Lower leg skin (tissue), 4 donors: ENCODE data around the gene ECE1. TPM values are rescaled to one million over a fixed set of nuclear protein-coding genes. Genes with fewer than 3 reads are reported as not detected.

Experiments
- DNase-seq, 2 donors: peaks; one replicate each; pipeline ENCODE4 v3.0.0-alpha.2; 2019; ENCODE audit warnings: low spot score in 2 of 2
- H3K4me3 ChIP-seq: fragments of 200-600 bp; sonication (generic); 2 replicates; pipeline ENCODE4 v1.5.1; 2017; ENCODE audit warnings: mild to moderate bottlenecking, low read depth; ENCODE audit not compliant: poor library complexity, severe bottlenecking
- CTCF ChIP-seq, 3 donors: fragments of 450-650 bp; IDR thresholded peaks; one replicate each; pipeline ENCODE4 v1.5.1; 2016; ENCODE audit warnings: antibody characterized with exemption in 3 of 3, mild to moderate bottlenecking in 3 of 3, moderate library complexity in 2 of 3
- POLR2A ChIP-seq, 2 donors: fragments of 450-650 bp; IDR thresholded peaks; one replicate each; pipeline ENCODE4 v1.6.1; 2016 to 2017; ENCODE audit warnings: antibody characterized with exemption in 2 of 2, mild to moderate bottlenecking in 1 of 2, moderate library complexity in 1 of 2
- WGBS, 2 donors: methylation state at CpG; one replicate each; pipeline ENCODE4 v1.1.5; 2018; 5-methylcytosine and 5-hydroxymethylcytosine counted together
- intact Hi-C: fragments of 100-400 bp; cut with DNase I; formaldehyde crosslinking; loops from one replicate; pipeline ENCODE4 v1.15.0; 2023; ENCODE audit warnings: low total_unique reads
- total RNA-seq, 4 donors: library from RNA; depleted of rRNA; stranded (reverse); fragments of >200 nt; gene quantifications; one replicate each; pipeline ENCODE4 v1.1.0, GENCODE V29; 2016

ECE1 gene
- total RNA-seq, 4 donors from 2014 or later = 37.1 to 68.9 (median 48.3) TPM

DNA sequence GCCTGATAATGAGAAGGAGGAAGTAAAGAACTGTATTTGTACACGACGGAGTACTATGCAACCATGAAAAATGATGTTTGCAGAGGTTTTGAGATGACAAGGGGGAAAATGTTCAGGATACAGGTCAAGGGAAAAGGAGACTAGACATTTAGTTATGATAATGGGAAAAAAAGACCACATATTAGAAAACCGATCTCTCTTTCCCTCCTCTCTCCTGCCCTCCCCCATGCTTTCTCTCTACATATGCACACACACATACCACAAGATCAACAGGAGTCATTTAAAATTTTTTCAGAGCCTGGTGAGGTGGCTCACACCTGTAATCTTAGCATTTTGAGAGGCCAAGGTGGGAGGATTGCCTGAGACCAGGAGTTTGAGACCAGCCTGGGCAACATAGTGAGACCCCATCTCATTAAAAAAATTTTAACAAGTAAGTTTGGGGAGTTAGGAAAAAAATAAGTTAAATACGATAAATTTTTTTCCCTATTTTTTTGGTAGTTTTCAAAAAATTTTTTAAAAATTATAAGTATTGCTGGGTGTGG, 44.5 kb downstream of the ECE1 start:
- no peak for DNase-seq
- intact Hi-C loops = no loop called here
- H3K4me3 ChIP-seq = no peak overlapping the region
- 93 to 97% methylated on average over 4 of the region's 4 CpGs for WGBS, 2 donors
- no peak for TF ChIP-seq POLR2A (IDR thresholded peaks at IDR 0.05)
- no peak for TF ChIP-seq CTCF (IDR thresholded peaks at IDR 0.05)

GRCh38 chr1:21244986-21245687, 45.1 kb downstream of the ECE1 start:
- intact Hi-C loops = no loop called here

GRCh38 chr1:21244154-21244553, 46.1 kb downstream of the ECE1 start:
- TF ChIP-seq CTCF (IDR thresholded peaks at IDR 0.05) (no peak), POLR2A (IDR thresholded peaks at IDR 0.05) (no peak)
- peak in 1 of 2 donors; percentile 76 for DNase-seq
- H3K4me3 ChIP-seq = no peak overlapping the region
- 91 to 92% methylated on average over 10 of the region's 10 CpGs for WGBS, 2 donors
- intact Hi-C loops = no loop called here

More at GRCh38 chr1:21244986-21245687, 45.1 kb downstream of the ECE1 start:
- DNase-seq = no peak
- TF ChIP-seq CTCF (IDR thresholded peaks at IDR 0.05) (no peak), POLR2A (IDR thresholded peaks at IDR 0.05) (no peak)
- WGBS, 2 donors = 87 to 94% methylated on average over 10 to 11 of the region's 11 CpGs
- no peak overlapping the region for H3K4me3 ChIP-seq

DNA sequence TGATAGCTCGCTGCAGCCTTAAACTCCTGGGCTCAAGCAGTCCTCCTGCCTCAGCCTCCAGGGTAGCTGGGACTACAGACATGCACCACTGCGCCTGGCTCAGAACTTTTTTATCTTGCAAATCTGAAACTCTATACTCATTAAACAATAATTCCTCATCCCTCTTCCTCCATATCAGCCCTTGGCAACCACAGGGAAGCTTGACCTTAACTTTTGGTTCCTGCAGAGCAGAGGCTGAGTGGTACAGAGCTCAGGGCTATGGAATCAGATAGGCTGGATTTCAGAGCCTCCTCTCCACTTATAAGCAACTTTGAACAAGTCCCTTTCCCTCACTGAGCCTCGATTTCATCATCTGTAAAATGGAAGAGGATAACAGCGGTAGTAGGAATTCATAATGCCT, 47.4 kb downstream of the ECE1 start:
- no peak for DNase-seq
- WGBS, 2 donors = 92 to 96% methylated on average over 4 of the region's 4 CpGs
- H3K4me3 ChIP-seq = no peak overlapping the region
- TF ChIP-seq CTCF (IDR thresholded peaks at IDR 0.05) = no peak
- no peak for TF ChIP-seq POLR2A (IDR thresholded peaks at IDR 0.05)
- intact Hi-C loops = no loop called here

GRCh38 chr1:21241771-21242581, 48.3 kb downstream of the ECE1 start:
- no peak overlapping the region for H3K4me3 ChIP-seq
- 83 to 84% methylated on average over 12 of the region's 12 CpGs for WGBS, 2 donors
- intact Hi-C loops = no loop called here
- no peak for DNase-seq
- no peak for TF ChIP-seq CTCF (IDR thresholded peaks at IDR 0.05)
- TF ChIP-seq POLR2A (IDR thresholded peaks at IDR 0.05) = no peak
